ENCODE measurements around the gene MAP4K4. TPM values are rescaled to one million over a fixed set of nuclear protein-coding genes. Genes with fewer than 3 reads are reported as not detected.

The MAP4K4 gene
- total RNA-seq, 2 experiments from 2014 or later = 67.2 to 181 TPM

GRCh38 chr2:101820519-101820918, 123.0 kb downstream of the MAP4K4 start:
- H4K20me1 ChIP-seq (ENCODE audit: insufficient read depth, low read length) = peaks cover 22% of the 10 kb centered on the region
- TF ChIP-seq EZH2phosphoT487 (IDR thresholded peaks at IDR 0.05; ENCODE audit: borderline replicate concordance, low read depth, low read length) (no peak), CTCF (conservative IDR thresholded peaks at IDR 0.05; ENCODE audit: low read length) (no peak)
- H3K4me3 ChIP-seq (ENCODE audit: low read depth, low read length, poor library complexity, severe bottlenecking) = no peak overlapping the region
- H3K27ac ChIP-seq (ENCODE audit: low read depth, low read length, poor library complexity, severe bottlenecking) = no peak overlapping the region
- no peak overlapping the region for H3K4me2 ChIP-seq (ENCODE audit: low read length)
- DNase-seq (ENCODE audit: low spot score) = no peak
- peaks cover 6% of the 10 kb centered on the region for H3K4me1 ChIP-seq (ENCODE audit: insufficient read depth, low read length, poor library complexity, severe bottlenecking)
- CTCF ChIA-PET (ENCODE audit: unreplicated experiment) = no interaction called here
- intact Hi-C loops (cut with micrococcal nuclease; ENCODE audit: unreplicated experiment) = loop anchor here (5.0 kb wide), 2 partner anchors 63 to 103 kb away; no protein-coding TSS in a partner anchor
- no TSS peak for BruUV-seq (replicated peaks)
- H3K9me2 ChIP-seq (ENCODE audit: insufficient read depth, low read length) = no peaks in the 10 kb centered on the region
- H3K36me3 ChIP-seq (ENCODE audit: insufficient read depth, low read length) = peaks cover 17% of the 10 kb centered on the region
- no peaks in the 10 kb centered on the region for H3K9me3 ChIP-seq (ENCODE audit: low read length)
- POLR2A ChIA-PET = no interaction called here
- peaks cover 65% of the 10 kb centered on the region for H3K79me2 ChIP-seq (ENCODE audit: insufficient read depth, low read depth, low read length)
- no peak overlapping the region for H2AFZ ChIP-seq (ENCODE audit: low read length)

- Histone ChIP-seq H4K20me1 (ENCODE audit: insufficient read depth, low read length) (peaks cover 22% of the 10 kb centered on the region), H2AFZ (ENCODE audit: low read length) (no peak overlapping the region), H3K27ac (ENCODE audit: low read depth, low read length, poor library complexity, severe bottlenecking) (no peak overlapping the region), H3K4me3 (ENCODE audit: low read depth, low read length, poor library complexity, severe bottlenecking) (no peak overlapping the region), H3K4me2 (ENCODE audit: low read length) (no peak overlapping the region), H3K9me3 (ENCODE audit: low read length) (no peaks in the 10 kb centered on the region), H3K79me2 (ENCODE audit: insufficient read depth, low read depth, low read length) (peaks cover 58% of the 10 kb centered on the region), H3K9me2 (ENCODE audit: insufficient read depth, low read length) (no peaks in the 10 kb centered on the region), H3K4me1 (ENCODE audit: insufficient read depth, low read length, poor library complexity, severe bottlenecking) (peaks cover 13% of the 10 kb centered on the region), H3K36me3 (ENCODE audit: insufficient read depth, low read length) (peaks cover 23% of the 10 kb centered on the region)
- ChIA-PET CTCF (ENCODE audit: unreplicated experiment) (no interaction called here), POLR2A (interaction anchor here (1.3 to 1.4 kb wide), 2 partner anchors 24 to 121 kb away, joined by 4 to 5 read pairs; no protein-coding TSS in a partner anchor)
- intact Hi-C loops (cut with micrococcal nuclease; ENCODE audit: unreplicated experiment) = loop anchor here (5.0 kb wide), 2 partner anchors 64 to 104 kb away; no protein-coding TSS in a partner anchor
- no TSS peak for BruUV-seq (replicated peaks)
- no peak for TF ChIP-seq CTCF (conservative IDR thresholded peaks at IDR 0.05; ENCODE audit: low read length)
- TF ChIP-seq EZH2phosphoT487 (IDR thresholded peaks at IDR 0.05; ENCODE audit: borderline replicate concordance, low read depth, low read length) = no peak
- DNase-seq (ENCODE audit: low spot score) = no peak
Observed at GRCh38 chr2:101821059-101821805, 123.7 kb downstream of the MAP4K4 start.
